ENCODE measurements around the gene PRRC1. TPM values are rescaled to one million over a fixed set of nuclear protein-coding genes. Genes with fewer than 3 reads are reported as not detected.

Gene PRRC1
- total RNA-seq, 1 experiment from 2014 or later, result 53.2 TPM

DNA sequence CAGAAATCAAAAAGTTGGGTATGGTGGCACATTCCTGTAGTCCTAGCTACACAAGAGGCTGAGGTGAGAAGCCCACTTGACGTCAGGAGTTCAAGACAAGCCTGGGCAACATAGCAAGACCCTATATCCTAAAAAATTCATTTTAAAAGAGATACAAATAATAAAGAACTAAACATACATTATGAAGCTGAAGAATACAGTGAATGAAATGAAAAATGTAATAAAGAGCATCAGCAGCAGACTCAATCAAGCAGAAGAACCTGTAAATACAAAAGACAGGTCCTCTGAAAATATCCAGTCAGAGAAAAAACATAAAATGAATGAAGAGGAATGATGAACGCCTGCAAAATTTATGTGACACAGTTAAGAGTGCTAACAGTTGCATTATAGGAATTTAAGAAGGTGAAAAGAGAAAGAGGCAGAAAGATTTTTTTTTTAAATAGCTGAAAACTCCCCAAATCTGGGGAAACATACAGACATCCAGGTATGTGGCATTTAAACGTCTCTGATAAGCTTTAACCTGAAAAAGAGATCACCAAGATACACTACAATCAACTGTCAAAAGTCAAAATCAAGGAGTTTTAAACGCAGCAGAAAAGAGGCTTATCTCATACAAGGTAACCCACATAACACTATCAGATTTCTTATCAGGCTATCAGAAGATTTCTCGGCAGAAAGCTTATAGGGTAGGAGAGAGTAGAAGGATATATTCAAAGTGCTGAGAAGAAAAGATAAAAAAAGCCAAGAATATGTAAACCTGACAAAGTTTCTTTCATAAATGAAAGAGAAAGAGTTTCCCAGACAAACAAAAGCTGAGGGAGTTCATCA is 57.6 kb downstream of the PRRC1 start:
- DNase-seq (ENCODE audit: low read depth, low spot score) (no peak), ATAC-seq (no peak)
- BruUV-seq (replicated peaks), result no TSS peak
- Histone ChIP-seq H3K4me3 (replicated peaks in 1 of 2; ENCODE audit: low read depth in 1 of 2, low read length in 2 of 2) (no peak overlapping the region), H4K20me1 (ENCODE audit: insufficient read depth) (no peaks in the 10 kb centered on the region), H3K27ac (ENCODE audit: low read depth, low read length) (no peak overlapping the region), H3K27me3 (ENCODE audit: insufficient read depth, low read length) (no peaks in the 10 kb centered on the region), H2AFZ (ENCODE audit: low read depth, low read length, poor library complexity, severe bottlenecking) (no peak overlapping the region), H3K4me1 (ENCODE audit: control insufficient read depth in 1 of 2, insufficient read depth in 2 of 2, low read length in 2 of 2) (no peaks in the 10 kb centered on the region), H3K79me2 (ENCODE audit: insufficient read depth, low read length) (no peaks in the 10 kb centered on the region), H3K9me3 (ENCODE audit: control insufficient read depth in 1 of 2, insufficient read depth in 1 of 2, low read depth in 1 of 2, low read length in 2 of 2) (no peaks in the 10 kb centered on the region), H3K9me2 (ENCODE audit: insufficient read depth) (no peaks in the 10 kb centered on the region), H3K36me3 (ENCODE audit: control insufficient read depth in 1 of 2, insufficient read depth in 2 of 2, low read length in 2 of 2) (no peaks in the 10 kb centered on the region), H3K9ac (ENCODE audit: low read length) (no peak overlapping the region), H3K4me2 (ENCODE audit: low read length) (no peak overlapping the region)
- TF ChIP-seq SP1 (IDR thresholded peaks at IDR 0.05; ENCODE audit: low read depth) (no peak), EZH2 (IDR thresholded peaks at IDR 0.05) (no peak), CBX3 (IDR thresholded peaks at IDR 0.05; ENCODE audit: low read depth) (no peak), SIN3A (IDR thresholded peaks at IDR 0.05; ENCODE audit: low read depth) (no peak), ZNF274 (IDR thresholded peaks at IDR 0.05; ENCODE audit: low read depth, low read length) (no peak), ZFX (IDR thresholded peaks at IDR 0.05) (no peak), TCF7L2 (IDR thresholded peaks at IDR 0.05; ENCODE audit: borderline replicate concordance, extremely low read depth, insufficient read depth, insufficient read length) (no peak), CEBPB (IDR thresholded peaks at IDR 0.05; ENCODE audit: low read depth) (no peak), ELF1 (IDR thresholded peaks at IDR 0.05; ENCODE audit: borderline replicate concordance, low read depth) (no peak), POLR2A (IDR thresholded peaks at IDR 0.05; ENCODE audit: borderline replicate concordance, extremely low read depth, insufficient read depth, insufficient read length) (no peak), RAD21 (IDR thresholded peaks at IDR 0.05; ENCODE audit: low read depth) (no peak), SRF (IDR thresholded peaks at IDR 0.05; ENCODE audit: low read depth) (no peak), POLR2AphosphoS5 (IDR thresholded peaks at IDR 0.05; ENCODE audit: low read depth, low read length) (no peak), YY1 (IDR thresholded peaks at IDR 0.05; ENCODE audit: extremely low read depth, insufficient replicate concordance, low read depth, low read length) (no peak)
- TF ChIP-seq, protein P1, sequence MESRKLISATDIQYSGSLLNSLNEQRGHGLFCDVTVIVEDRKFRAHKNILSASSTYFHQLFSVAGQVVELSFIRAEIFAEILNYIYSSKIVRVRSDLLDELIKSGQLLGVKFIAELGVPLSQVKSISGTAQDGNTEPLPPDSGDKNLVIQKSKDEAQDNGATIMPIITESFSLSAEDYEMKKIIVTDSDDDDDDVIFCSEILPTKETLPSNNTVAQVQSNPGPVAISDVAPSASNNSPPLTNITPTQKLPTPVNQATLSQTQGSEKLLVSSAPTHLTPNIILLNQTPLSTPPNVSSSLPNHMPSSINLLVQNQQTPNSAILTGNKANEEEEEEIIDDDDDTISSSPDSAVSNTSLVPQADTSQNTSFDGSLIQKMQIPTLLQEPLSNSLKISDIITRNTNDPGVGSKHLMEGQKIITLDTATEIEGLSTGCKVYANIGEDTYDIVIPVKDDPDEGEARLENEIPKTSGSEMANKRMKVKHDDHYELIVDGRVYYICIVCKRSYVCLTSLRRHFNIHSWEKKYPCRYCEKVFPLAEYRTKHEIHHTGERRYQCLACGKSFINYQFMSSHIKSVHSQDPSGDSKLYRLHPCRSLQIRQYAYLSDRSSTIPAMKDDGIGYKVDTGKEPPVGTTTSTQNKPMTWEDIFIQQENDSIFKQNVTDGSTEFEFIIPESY (IDR thresholded peaks at IDR 0.05; ENCODE audit: extremely low read depth, insufficient replicate concordance, low read length), result no peak
- TF ChIP-seq, protein P2, sequence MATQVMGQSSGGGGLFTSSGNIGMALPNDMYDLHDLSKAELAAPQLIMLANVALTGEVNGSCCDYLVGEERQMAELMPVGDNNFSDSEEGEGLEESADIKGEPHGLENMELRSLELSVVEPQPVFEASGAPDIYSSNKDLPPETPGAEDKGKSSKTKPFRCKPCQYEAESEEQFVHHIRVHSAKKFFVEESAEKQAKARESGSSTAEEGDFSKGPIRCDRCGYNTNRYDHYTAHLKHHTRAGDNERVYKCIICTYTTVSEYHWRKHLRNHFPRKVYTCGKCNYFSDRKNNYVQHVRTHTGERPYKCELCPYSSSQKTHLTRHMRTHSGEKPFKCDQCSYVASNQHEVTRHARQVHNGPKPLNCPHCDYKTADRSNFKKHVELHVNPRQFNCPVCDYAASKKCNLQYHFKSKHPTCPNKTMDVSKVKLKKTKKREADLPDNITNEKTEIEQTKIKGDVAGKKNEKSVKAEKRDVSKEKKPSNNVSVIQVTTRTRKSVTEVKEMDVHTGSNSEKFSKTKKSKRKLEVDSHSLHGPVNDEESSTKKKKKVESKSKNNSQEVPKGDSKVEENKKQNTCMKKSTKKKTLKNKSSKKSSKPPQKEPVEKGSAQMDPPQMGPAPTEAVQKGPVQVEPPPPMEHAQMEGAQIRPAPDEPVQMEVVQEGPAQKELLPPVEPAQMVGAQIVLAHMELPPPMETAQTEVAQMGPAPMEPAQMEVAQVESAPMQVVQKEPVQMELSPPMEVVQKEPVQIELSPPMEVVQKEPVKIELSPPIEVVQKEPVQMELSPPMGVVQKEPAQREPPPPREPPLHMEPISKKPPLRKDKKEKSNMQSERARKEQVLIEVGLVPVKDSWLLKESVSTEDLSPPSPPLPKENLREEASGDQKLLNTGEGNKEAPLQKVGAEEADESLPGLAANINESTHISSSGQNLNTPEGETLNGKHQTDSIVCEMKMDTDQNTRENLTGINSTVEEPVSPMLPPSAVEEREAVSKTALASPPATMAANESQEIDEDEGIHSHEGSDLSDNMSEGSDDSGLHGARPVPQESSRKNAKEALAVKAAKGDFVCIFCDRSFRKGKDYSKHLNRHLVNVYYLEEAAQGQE (IDR thresholded peaks at IDR 0.05; ENCODE audit: low read depth), result no peak
- TF ChIP-seq, protein P3, sequence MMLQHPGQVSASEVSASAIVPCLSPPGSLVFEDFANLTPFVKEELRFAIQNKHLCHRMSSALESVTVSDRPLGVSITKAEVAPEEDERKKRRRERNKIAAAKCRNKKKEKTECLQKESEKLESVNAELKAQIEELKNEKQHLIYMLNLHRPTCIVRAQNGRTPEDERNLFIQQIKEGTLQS (IDR thresholded peaks at IDR 0.05), result no peak
- TF ChIP-seq, protein P4, sequence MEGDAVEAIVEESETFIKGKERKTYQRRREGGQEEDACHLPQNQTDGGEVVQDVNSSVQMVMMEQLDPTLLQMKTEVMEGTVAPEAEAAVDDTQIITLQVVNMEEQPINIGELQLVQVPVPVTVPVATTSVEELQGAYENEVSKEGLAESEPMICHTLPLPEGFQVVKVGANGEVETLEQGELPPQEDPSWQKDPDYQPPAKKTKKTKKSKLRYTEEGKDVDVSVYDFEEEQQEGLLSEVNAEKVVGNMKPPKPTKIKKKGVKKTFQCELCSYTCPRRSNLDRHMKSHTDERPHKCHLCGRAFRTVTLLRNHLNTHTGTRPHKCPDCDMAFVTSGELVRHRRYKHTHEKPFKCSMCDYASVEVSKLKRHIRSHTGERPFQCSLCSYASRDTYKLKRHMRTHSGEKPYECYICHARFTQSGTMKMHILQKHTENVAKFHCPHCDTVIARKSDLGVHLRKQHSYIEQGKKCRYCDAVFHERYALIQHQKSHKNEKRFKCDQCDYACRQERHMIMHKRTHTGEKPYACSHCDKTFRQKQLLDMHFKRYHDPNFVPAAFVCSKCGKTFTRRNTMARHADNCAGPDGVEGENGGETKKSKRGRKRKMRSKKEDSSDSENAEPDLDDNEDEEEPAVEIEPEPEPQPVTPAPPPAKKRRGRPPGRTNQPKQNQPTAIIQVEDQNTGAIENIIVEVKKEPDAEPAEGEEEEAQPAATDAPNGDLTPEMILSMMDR (IDR thresholded peaks at IDR 0.05 in 2 of 3, conservative IDR thresholded peaks at IDR 0.05 in 1 of 3; ENCODE audit: borderline replicate concordance in 1 of 3, insufficient read depth in 1 of 3, low read depth in 2 of 3, low read length in 2 of 3), result no peak
- TF ChIP-seq, protein P5, sequence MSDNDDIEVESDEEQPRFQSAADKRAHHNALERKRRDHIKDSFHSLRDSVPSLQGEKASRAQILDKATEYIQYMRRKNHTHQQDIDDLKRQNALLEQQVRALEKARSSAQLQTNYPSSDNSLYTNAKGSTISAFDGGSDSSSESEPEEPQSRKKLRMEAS (IDR thresholded peaks at IDR 0.05), result no peak
- POLR2A ChIA-PET, result no interaction called here
- RAD21 ChIA-PET (ENCODE audit: low non-redundant PET in 1 of 2, low total read pairs in 2 of 2, uncharacterized antibody in 2 of 2, unreplicated experiment in 2 of 2), result no interaction called here
- CTCF ChIA-PET, result no interaction called here
- intact Hi-C loops (cut with micrococcal nuclease), result no loop called here

All from HCT116 (cell line).